CD14-positive monocyte (primary cell): ENCODE results near the gene CKMT2. TPM values are rescaled to one million over a fixed set of nuclear protein-coding genes. Genes with fewer than 3 reads are reported as not detected.
A peak's percentile ranks its signal among the peaks of the same experiment; 100 is the strongest.

Source experiments
- DNase-seq, 3 donors: peaks; one replicate each; pipeline ENCODE4 v3.0.0-alpha.2; 2011 to 2022
- H2AFZ ChIP-seq: 2 replicates; pipeline ENCODE4 v1.6.0; 2012; ENCODE audit warnings: mild to moderate bottlenecking, low read depth, low read length, inconsistent platforms; ENCODE audit not compliant: insufficient read depth, poor library complexity, severe bottlenecking
- H3K27ac ChIP-seq, 2 donors: 1 replicate in 1 of 2; 2 replicates in 1 of 2; pipeline ENCODE4 v1.5.1; 2012 to 2013; ENCODE audit warnings: low read length in 2 of 2, control low read depth in 1 of 2, inconsistent platforms in 1 of 2, low read depth in 1 of 2, mild to moderate bottlenecking in 1 of 2
- H3K27me3 ChIP-seq, 2 donors: one replicate each; pipeline versions ENCODE4 v1.6.0 to v1.6.1; 2011 to 2013; ENCODE audit warnings: low read length in 2 of 2; ENCODE audit not compliant: control insufficient read depth in 2 of 2, insufficient read depth in 2 of 2
- H3K36me3 ChIP-seq, 2 donors: replicated peaks in 1 of 2; 1 replicate in 1 of 2; 2 replicates in 1 of 2; pipeline versions ENCODE4 v1.5.1 to v1.6.1; 2012 to 2013; ENCODE audit warnings: low read length in 2 of 2, control low read depth in 1 of 2, inconsistent platforms in 1 of 2, mild to moderate bottlenecking in 1 of 2; ENCODE audit not compliant: insufficient read depth in 2 of 2, control insufficient read depth in 1 of 2
- H3K4me1 ChIP-seq, 2 donors: 1 replicate in 1 of 2; 2 replicates in 1 of 2; pipeline versions ENCODE4 v1.5.1 to v1.6.1; 2012 to 2013; ENCODE audit warnings: low read length in 2 of 2, control low read depth in 1 of 2, inconsistent platforms in 1 of 2, mild to moderate bottlenecking in 1 of 2, moderate library complexity in 1 of 2; ENCODE audit not compliant: insufficient read depth in 2 of 2, control insufficient read depth in 1 of 2
- H3K4me2 ChIP-seq: replicated peaks from 2 replicates; pipeline ENCODE3; 2012; ENCODE audit warnings: low read length, moderate library complexity, mild to moderate bottlenecking; ENCODE audit not compliant: poor library complexity, severe bottlenecking; ENCODE audit errors: extremely low read depth
- H3K4me3 ChIP-seq, 3 experiments: fragments of 200-600 bp in 1 of 3; sonication (generic) in 1 of 3; replicated peaks in 1 of 3; 1 replicate in 2 of 3; 2 replicates in 1 of 3; pipeline ENCODE4 v1.5.1; 2011 to 2013; ENCODE audit warnings: low read length in 3 of 3, mild to moderate bottlenecking in 3 of 3, control low read depth in 2 of 3, low read depth in 2 of 3, inconsistent platforms in 1 of 3, moderate library complexity in 1 of 3
- H3K79me2 ChIP-seq: 2 replicates; pipeline ENCODE4 v1.6.0; 2012; ENCODE audit warnings: mild to moderate bottlenecking, control low read depth, inconsistent platforms, low read length, moderate library complexity; ENCODE audit not compliant: insufficient read depth
- H3K9ac ChIP-seq: 2 replicates; pipeline ENCODE4 v1.6.0; 2017; ENCODE audit warnings: low read length, mild to moderate bottlenecking; ENCODE audit not compliant: insufficient read depth, poor library complexity, severe bottlenecking
- H3K9me3 ChIP-seq, 2 donors: replicated peaks in 1 of 2; 1 replicate in 1 of 2; 2 replicates in 1 of 2; pipeline versions ENCODE4 v1.5.1 to v1.6.1; 2012 to 2013; ENCODE audit warnings: low read length in 2 of 2, control low read depth in 1 of 2; ENCODE audit not compliant: control insufficient read depth in 1 of 2, insufficient read depth in 1 of 2
- H4K20me1 ChIP-seq: 2 replicates; pipeline ENCODE4 v1.6.0; 2012; ENCODE audit warnings: mild to moderate bottlenecking, low read length, control low read depth, moderate library complexity; ENCODE audit not compliant: insufficient read depth
- H3K27ac Mint-ChIP-seq, 7 donors: one replicate each; pipeline ENCODE4 v1.8.0; 2020; ENCODE audit warnings: mild to moderate bottlenecking in 7 of 7, mixed read lengths in 7 of 7, moderate library complexity in 6 of 7, inconsistent platforms in 2 of 7
- H3K27me3 Mint-ChIP-seq, 3 donors: one replicate each; pipeline ENCODE4 v1.8.0; 2021 to 2022; ENCODE audit warnings: low read depth in 3 of 3, mild to moderate bottlenecking in 3 of 3, mixed read lengths in 3 of 3, moderate library complexity in 3 of 3, inconsistent platforms in 1 of 3
- H3K36me3 Mint-ChIP-seq, 2 donors: one replicate each; pipeline ENCODE4 v1.8.0; 2020; ENCODE audit warnings: mixed read lengths in 2 of 2, inconsistent platforms in 1 of 2, mild to moderate bottlenecking in 1 of 2
- H3K4me1 Mint-ChIP-seq: one replicate; pipeline ENCODE4 v1.8.0; 2020; ENCODE audit warnings: mild to moderate bottlenecking, mixed read lengths
- H3K4me3 Mint-ChIP-seq, 2 donors: one replicate each; pipeline ENCODE4 v1.8.0; 2020; ENCODE audit warnings: mild to moderate bottlenecking in 2 of 2, mixed read lengths in 2 of 2, moderate library complexity in 1 of 2
- H3K9me3 Mint-ChIP-seq, 7 donors: one replicate each; pipeline ENCODE4 v1.8.0; 2020 to 2022; ENCODE audit warnings: mixed read lengths in 7 of 7, mild to moderate bottlenecking in 6 of 7, moderate library complexity in 6 of 7, inconsistent platforms in 2 of 7
- WGBS: methylation state at CpG from one replicate; pipeline ENCODE4 v1.1.5; 2013; ENCODE audit warnings: missing lambda C conversion rate; ENCODE audit not compliant: insufficient coverage; 5-methylcytosine and 5-hydroxymethylcytosine counted together
- intact Hi-C, 2 donors: fragments of 100-400 bp; cut with micrococcal nuclease; formaldehyde crosslinking; loops; one replicate each; pipeline versions ENCODE4 v1.15.0 to v1.15.1; 2023
- polyA plus RNA-seq, 3 donors: library from polyadenylated mRNA; depleted of rRNA in 1 of 3; unstranded in 2 of 3; stranded (reverse) in 1 of 3; fragments of 300-500 nt in 2 of 3; fragments of >200 nt in 1 of 3; fragmentation: Illumina TruSeq in 2 of 3; gene quantifications; 1 replicate in 2 of 3; 2 replicates in 1 of 3; pipeline ENCODE4 v1.2.3, GENCODE V29; 2012 to 2021
- TF ChIP-seq, protein P1 (sequence below): fragments of 200-600 bp; IDR thresholded peaks from one replicate; pipeline ENCODE4 v1.8.0; 2022; ENCODE audit warnings: antibody characterized with exemption, mild to moderate bottlenecking

Gene CKMT2
- polyA plus RNA-seq, 3 donors, result not detected

DNA sequence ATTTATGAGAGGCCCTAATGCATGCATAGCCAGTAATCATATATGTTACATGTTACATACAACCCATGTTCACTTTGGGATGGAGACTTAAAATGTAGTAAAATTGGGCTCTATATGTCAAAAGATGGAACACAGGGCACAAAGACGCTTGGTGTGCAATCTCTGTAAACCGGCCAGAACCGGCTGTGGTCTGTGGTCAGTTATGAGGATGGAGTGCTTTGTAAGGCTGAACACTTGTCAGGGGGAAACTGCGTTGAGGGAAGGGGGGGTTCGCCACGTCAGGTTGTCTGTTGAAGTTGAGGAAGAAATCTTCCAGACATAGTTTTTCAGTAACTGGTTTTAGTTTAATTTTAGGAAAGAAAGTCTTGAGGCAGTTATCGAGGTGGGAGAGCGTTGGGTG, 2.7 kb upstream of the CKMT2 start:
- DNase-seq, result no peak
- Histone ChIP-seq H3K9ac (no peak overlapping the region), H3K36me3 (no peaks in the 10 kb centered on the region), H3K27me3 (peaks cover 0 to 5% of the 10 kb centered on the region in 2 donors), H2AFZ (no peak overlapping the region), H4K20me1 (no peaks in the 10 kb centered on the region), H3K4me2 (no peak overlapping the region), H3K4me3 (no peak overlapping the region), H3K27ac (no peak overlapping the region), H3K79me2 (no peaks in the 10 kb centered on the region), H3K4me1 (no peaks in the 10 kb centered on the region), H3K9me3 (no peaks in the 10 kb centered on the region)
- 17% methylated on average over 7 of the region's 8 CpGs for WGBS
- peaks cover 5 to 23% (median 13%) of the 10 kb centered on the region in 3 donors for H3K27me3 Mint-ChIP-seq
- H3K9me3 Mint-ChIP-seq, result peaks cover 0 to 1% (median 0%) of the 10 kb centered on the region in 7 donors
- no peak overlapping the region for H3K27ac Mint-ChIP-seq
- H3K4me1 Mint-ChIP-seq, result peaks cover 11% of the 10 kb centered on the region
- H3K36me3 Mint-ChIP-seq, result no peaks in the 10 kb centered on the region
- H3K4me3 Mint-ChIP-seq, result no peak overlapping the region
- intact Hi-C loops, result no loop called here
- TF ChIP-seq, protein P1, sequence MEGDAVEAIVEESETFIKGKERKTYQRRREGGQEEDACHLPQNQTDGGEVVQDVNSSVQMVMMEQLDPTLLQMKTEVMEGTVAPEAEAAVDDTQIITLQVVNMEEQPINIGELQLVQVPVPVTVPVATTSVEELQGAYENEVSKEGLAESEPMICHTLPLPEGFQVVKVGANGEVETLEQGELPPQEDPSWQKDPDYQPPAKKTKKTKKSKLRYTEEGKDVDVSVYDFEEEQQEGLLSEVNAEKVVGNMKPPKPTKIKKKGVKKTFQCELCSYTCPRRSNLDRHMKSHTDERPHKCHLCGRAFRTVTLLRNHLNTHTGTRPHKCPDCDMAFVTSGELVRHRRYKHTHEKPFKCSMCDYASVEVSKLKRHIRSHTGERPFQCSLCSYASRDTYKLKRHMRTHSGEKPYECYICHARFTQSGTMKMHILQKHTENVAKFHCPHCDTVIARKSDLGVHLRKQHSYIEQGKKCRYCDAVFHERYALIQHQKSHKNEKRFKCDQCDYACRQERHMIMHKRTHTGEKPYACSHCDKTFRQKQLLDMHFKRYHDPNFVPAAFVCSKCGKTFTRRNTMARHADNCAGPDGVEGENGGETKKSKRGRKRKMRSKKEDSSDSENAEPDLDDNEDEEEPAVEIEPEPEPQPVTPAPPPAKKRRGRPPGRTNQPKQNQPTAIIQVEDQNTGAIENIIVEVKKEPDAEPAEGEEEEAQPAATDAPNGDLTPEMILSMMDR, result no peak

DNA sequence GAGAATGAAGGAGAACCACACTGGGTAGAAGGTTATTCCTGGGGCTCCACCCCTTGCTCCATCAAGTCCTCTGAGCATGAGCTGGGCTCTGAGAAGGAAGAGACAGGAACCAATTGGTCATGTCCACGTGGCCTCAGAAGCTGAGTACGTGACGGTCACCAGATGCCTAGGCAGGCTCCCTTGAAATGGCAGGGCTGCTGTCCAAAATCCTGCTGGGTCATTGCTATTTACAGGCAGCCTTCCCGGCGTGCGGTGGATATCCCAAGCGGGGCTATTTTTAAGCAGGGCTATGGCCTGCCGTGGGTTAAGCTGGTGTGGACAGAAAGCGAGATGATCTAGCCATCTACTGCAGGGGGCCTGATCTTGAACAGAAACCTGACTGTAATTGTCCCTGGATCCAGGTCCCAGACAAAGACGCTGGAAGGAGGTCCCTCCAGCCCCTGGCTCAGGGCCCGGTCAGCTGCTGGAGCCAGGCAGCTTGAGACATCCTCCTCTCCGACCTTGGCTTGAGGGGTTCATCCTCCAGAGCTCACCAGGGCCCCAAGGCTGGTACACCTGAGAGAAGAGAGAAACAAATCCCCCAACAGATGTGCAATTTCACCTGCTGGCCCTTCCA, 550 bp upstream of the CKMT2 start:
- no peak overlapping the region for H3K4me2 ChIP-seq
- no peak for DNase-seq
- H4K20me1 ChIP-seq, result no peaks in the 10 kb centered on the region
- WGBS, result 95% methylated on average over 12 of the region's 12 CpGs
- H3K4me1 ChIP-seq, result no peaks in the 10 kb centered on the region
- intact Hi-C loops, result no loop called here
- no peaks in the 10 kb centered on the region for H3K36me3 ChIP-seq
- Mint-ChIP-seq H3K27ac (no peak overlapping the region), H3K9me3 (peaks cover 0 to 1% (median 0%) of the 10 kb centered on the region in 7 donors), H3K36me3 (no peaks in the 10 kb centered on the region), H3K27me3 (peaks cover 5 to 21% (median 13%) of the 10 kb centered on the region in 3 donors), H3K4me1 (peaks cover 11% of the 10 kb centered on the region), H3K4me3 (no peak overlapping the region)
- TF ChIP-seq, protein P1, result no peak
- no peak overlapping the region for H3K27ac ChIP-seq
- peak overlapping the region; percentile 56 for H2AFZ ChIP-seq
- no peak overlapping the region for H3K9ac ChIP-seq
- H3K4me3 ChIP-seq, result no peak overlapping the region
- no peaks in the 10 kb centered on the region for H3K9me3 ChIP-seq
- peaks cover 0 to 5% of the 10 kb centered on the region in 2 donors for H3K27me3 ChIP-seq
- H3K79me2 ChIP-seq, result no peaks in the 10 kb centered on the region
